Cardiac muscle cell (in vitro differentiated cells and primary cell): ENCODE measurements around the gene PHKA1. TPM values are rescaled to one million over a fixed set of nuclear protein-coding genes. Genes with fewer than 3 reads are reported as not detected.

ENCODE experiments used
- DNase-seq, 2 donors: peaks; one replicate each; pipeline versions ENCODE4 v3.0.0 to v3.0.0-alpha.2; 2010 to 2017; ENCODE audit warnings: low read depth in 1 of 2, low spot score in 1 of 2
- H3K27ac ChIP-seq: fragments of 200-600 bp; sonication (generic); 2 replicates; pipeline ENCODE4 v1.5.1; 2016
- H3K27me3 ChIP-seq: fragments of 200-600 bp; sonication (generic); 2 replicates; pipeline ENCODE4 v1.6.0; 2016; ENCODE audit warnings: control low read depth
- H3K36me3 ChIP-seq: fragments of 200-600 bp; sonication (generic); 2 replicates; pipeline ENCODE4 v1.5.1; 2016; ENCODE audit warnings: control low read depth
- H3K4me1 ChIP-seq: fragments of 200-600 bp; sonication (generic); 2 replicates; pipeline ENCODE4 v1.8.1; 2017; ENCODE audit warnings: low read depth, mild to moderate bottlenecking, mixed run types
- H3K4me3 ChIP-seq: fragments of 200-600 bp; sonication (generic); 2 replicates; pipeline ENCODE4 v1.5.1; 2016; ENCODE audit warnings: mild to moderate bottlenecking
- H3K9me3 ChIP-seq: fragments of 200-600 bp; sonication (generic); 2 replicates; pipeline ENCODE4 v1.5.1; 2017; ENCODE audit warnings: low read depth, mild to moderate bottlenecking, control low read depth
- CTCF ChIP-seq: IDR thresholded peaks from 2 replicates; pipeline ENCODE4 v1.5.1; 2012; ENCODE audit warnings: low read depth, mild to moderate bottlenecking, low read length
- polyA plus RNA-seq: library from polyadenylated mRNA; unstranded; fragments of >200 nt; fragmentation: Nextera tagmentation; extraction: Ambion mirVana; gene quantifications from 2 replicates; pipeline ENCODE4 v1.2.1, GENCODE V29; 2016
- total RNA-seq: library from RNA; depleted of rRNA; stranded (reverse); fragments of >200 nt; gene quantifications from 2 replicates; pipeline ENCODE4 v1.2.3, GENCODE V29; 2016

The PHKA1 gene
- total and polyA plus RNA-seq, 2 experiments from 2014 or later, result 4.1 to 10.9 TPM

GRCh38 chrX:72584163-72584562 lies 129.9 kb downstream of the PHKA1 start:
- no peaks in the 10 kb centered on the region for H3K27me3 ChIP-seq
- H3K4me1 ChIP-seq, result no peaks in the 10 kb centered on the region
- H3K36me3 ChIP-seq, result no peaks in the 10 kb centered on the region
- no peak overlapping the region for H3K4me3 ChIP-seq
- no peak for DNase-seq
- no peak for TF ChIP-seq CTCF
- no peaks in the 10 kb centered on the region for H3K9me3 ChIP-seq
- H3K27ac ChIP-seq, result no peak overlapping the region

GRCh38 chrX:72576141-72576894 lies 137.8 kb downstream of the PHKA1 start:
- Histone ChIP-seq H3K9me3 (no peaks in the 10 kb centered on the region), H3K4me1 (no peaks in the 10 kb centered on the region), H3K36me3 (no peaks in the 10 kb centered on the region), H3K4me3 (no peak overlapping the region), H3K27me3 (no peaks in the 10 kb centered on the region), H3K27ac (no peak overlapping the region)
- no peak for TF ChIP-seq CTCF
- DNase-seq, result peak in 1 of 2 donors; percentile 89

- no peak for TF ChIP-seq CTCF
- DNase-seq, result no peak
- no peaks in the 10 kb centered on the region for H3K27me3 ChIP-seq
- H3K9me3 ChIP-seq, result no peaks in the 10 kb centered on the region
- no peak overlapping the region for H3K27ac ChIP-seq
- H3K4me3 ChIP-seq, result peak overlapping the region; percentile 44
- H3K4me1 ChIP-seq, result no peaks in the 10 kb centered on the region
- H3K36me3 ChIP-seq, result no peaks in the 10 kb centered on the region
These were observed 141.0 kb downstream of the PHKA1 start for GRCh38 chrX:72573158-72573511.

GRCh38 chrX:72572248-72573157 lies 141.6 kb downstream of the PHKA1 start, which contains the start of gene HDAC8:
Gene HDAC8, minus strand, starts transcription at chrX:72572843. Its CDS starts 82 bp downstream, at chrX:72572761.
- no peaks in the 10 kb centered on the region for H3K36me3 ChIP-seq
- H3K27ac ChIP-seq, result peak within 1 kb of the TSS; percentile 76
- no peak for TF ChIP-seq CTCF
- DNase-seq, result peak; percentile 65 to 89
- H3K27me3 ChIP-seq, result no peaks in the 10 kb centered on the region
- no peaks in the 10 kb centered on the region for H3K9me3 ChIP-seq
- peak within 1 kb of the TSS; percentile 44 for H3K4me3 ChIP-seq
- no peaks in the 10 kb centered on the region for H3K4me1 ChIP-seq

GRCh38 chrX:72569786-72570185 lies 144.3 kb downstream of the PHKA1 start:
- Histone ChIP-seq H3K9me3 (no peaks in the 10 kb centered on the region), H3K27me3 (no peaks in the 10 kb centered on the region), H3K36me3 (peaks cover 3% of the 10 kb centered on the region), H3K27ac (no peak overlapping the region), H3K4me1 (no peaks in the 10 kb centered on the region), H3K4me3 (no peak overlapping the region)
- TF ChIP-seq CTCF, result peak; percentile 38
- peak in 1 of 2 donors; percentile 84 for DNase-seq
